Measurements from ENCODE around the gene SLC34A1. TPM values are rescaled to one million over a fixed set of nuclear protein-coding genes. Genes with fewer than 3 reads are reported as not detected.

The SLC34A1 gene
- total RNA-seq, 2 experiments from 2014 or later, result 0.35 to 0.63 TPM

DNA sequence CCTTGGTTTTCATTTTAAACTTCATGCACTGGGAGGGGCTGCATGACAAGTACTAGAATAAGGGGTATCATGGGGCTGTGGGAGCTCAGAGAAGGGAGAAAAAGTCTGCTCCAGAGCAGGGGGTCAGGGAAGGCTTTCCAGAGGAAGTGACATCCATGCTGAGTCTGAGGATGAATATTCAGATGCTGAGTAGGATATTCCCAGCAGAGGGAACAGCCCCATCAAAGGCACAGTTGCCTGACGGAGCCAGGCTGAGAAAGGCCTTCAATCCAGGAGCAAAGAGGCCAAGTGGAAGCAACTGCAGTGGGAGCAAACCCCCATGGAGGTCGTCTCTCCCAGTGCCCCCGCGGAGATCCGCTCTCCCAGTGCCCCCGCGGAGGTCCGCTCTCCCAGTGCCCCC is 11.8 kb downstream of the SLC34A1 start:
- TF ChIP-seq, protein P1, sequence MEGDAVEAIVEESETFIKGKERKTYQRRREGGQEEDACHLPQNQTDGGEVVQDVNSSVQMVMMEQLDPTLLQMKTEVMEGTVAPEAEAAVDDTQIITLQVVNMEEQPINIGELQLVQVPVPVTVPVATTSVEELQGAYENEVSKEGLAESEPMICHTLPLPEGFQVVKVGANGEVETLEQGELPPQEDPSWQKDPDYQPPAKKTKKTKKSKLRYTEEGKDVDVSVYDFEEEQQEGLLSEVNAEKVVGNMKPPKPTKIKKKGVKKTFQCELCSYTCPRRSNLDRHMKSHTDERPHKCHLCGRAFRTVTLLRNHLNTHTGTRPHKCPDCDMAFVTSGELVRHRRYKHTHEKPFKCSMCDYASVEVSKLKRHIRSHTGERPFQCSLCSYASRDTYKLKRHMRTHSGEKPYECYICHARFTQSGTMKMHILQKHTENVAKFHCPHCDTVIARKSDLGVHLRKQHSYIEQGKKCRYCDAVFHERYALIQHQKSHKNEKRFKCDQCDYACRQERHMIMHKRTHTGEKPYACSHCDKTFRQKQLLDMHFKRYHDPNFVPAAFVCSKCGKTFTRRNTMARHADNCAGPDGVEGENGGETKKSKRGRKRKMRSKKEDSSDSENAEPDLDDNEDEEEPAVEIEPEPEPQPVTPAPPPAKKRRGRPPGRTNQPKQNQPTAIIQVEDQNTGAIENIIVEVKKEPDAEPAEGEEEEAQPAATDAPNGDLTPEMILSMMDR (conservative IDR thresholded peaks at IDR 0.05; ENCODE audit: low read length), result no peak
- TF ChIP-seq EZH2phosphoT487 (IDR thresholded peaks at IDR 0.05; ENCODE audit: borderline replicate concordance, low read depth, low read length), result no peak
- H3K36me3 ChIP-seq (ENCODE audit: insufficient read depth, low read length), result no peaks in the 10 kb centered on the region
- H3K4me2 ChIP-seq (ENCODE audit: low read length), result no peak overlapping the region
- H3K9me2 ChIP-seq (ENCODE audit: insufficient read depth, low read length), result no peaks in the 10 kb centered on the region
- H3K4me1 ChIP-seq (ENCODE audit: insufficient read depth, low read length, poor library complexity, severe bottlenecking), result peaks cover 12% of the 10 kb centered on the region
- CTCF ChIA-PET (ENCODE audit: unreplicated experiment), result no interaction called here
- no peak overlapping the region for H3K27ac ChIP-seq (ENCODE audit: low read depth, low read length, poor library complexity, severe bottlenecking)
- no peaks in the 10 kb centered on the region for H3K9me3 ChIP-seq (ENCODE audit: low read length)
- H3K4me3 ChIP-seq (ENCODE audit: low read depth, low read length, poor library complexity, severe bottlenecking), result no peak overlapping the region
- no peak for DNase-seq (ENCODE audit: low spot score)
- intact Hi-C loops (cut with micrococcal nuclease; ENCODE audit: unreplicated experiment), result no loop called here
- no peaks in the 10 kb centered on the region for H4K20me1 ChIP-seq (ENCODE audit: insufficient read depth, low read length)
- no peak overlapping the region for H2AFZ ChIP-seq (ENCODE audit: low read length)
- POLR2A ChIA-PET, result no interaction called here
- no TSS peak for BruUV-seq (replicated peaks)
- no peaks in the 10 kb centered on the region for H3K79me2 ChIP-seq (ENCODE audit: insufficient read depth, low read depth, low read length)

DNA sequence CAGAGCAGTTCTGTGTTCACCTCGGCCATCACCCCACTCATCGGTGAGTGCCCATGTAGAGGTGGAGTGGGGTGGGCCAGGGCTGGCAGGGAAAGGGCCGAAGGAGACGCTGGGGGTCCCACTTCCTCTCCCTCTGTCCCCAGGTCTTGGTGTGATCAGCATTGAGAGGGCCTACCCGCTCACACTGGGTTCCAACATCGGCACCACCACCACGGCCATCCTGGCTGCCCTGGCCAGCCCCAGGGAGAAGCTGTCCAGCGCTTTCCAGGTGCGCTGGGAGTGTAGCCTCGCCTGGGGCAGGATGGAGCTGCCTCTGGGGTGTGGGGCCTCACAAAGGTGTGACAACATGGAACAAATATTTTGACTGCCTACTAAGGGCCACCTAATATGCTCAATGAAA is 12.6 kb downstream of the SLC34A1 start:
- TF ChIP-seq, protein P1 (conservative IDR thresholded peaks at IDR 0.05; ENCODE audit: low read length), result no peak
- no peak for TF ChIP-seq EZH2phosphoT487 (IDR thresholded peaks at IDR 0.05; ENCODE audit: borderline replicate concordance, low read depth, low read length)
- ChIA-PET POLR2A (no interaction called here), CTCF (ENCODE audit: unreplicated experiment) (no interaction called here)
- Histone ChIP-seq H2AFZ (ENCODE audit: low read length) (no peak overlapping the region), H3K79me2 (ENCODE audit: insufficient read depth, low read depth, low read length) (no peaks in the 10 kb centered on the region), H4K20me1 (ENCODE audit: insufficient read depth, low read length) (no peaks in the 10 kb centered on the region), H3K4me3 (ENCODE audit: low read depth, low read length, poor library complexity, severe bottlenecking) (no peak overlapping the region), H3K9me2 (ENCODE audit: insufficient read depth, low read length) (no peaks in the 10 kb centered on the region), H3K9me3 (ENCODE audit: low read length) (no peaks in the 10 kb centered on the region), H3K27ac (ENCODE audit: low read depth, low read length, poor library complexity, severe bottlenecking) (no peak overlapping the region), H3K4me1 (ENCODE audit: insufficient read depth, low read length, poor library complexity, severe bottlenecking) (peaks cover 11% of the 10 kb centered on the region), H3K4me2 (ENCODE audit: low read length) (no peak overlapping the region), H3K36me3 (ENCODE audit: insufficient read depth, low read length) (no peaks in the 10 kb centered on the region)
- DNase-seq (ENCODE audit: low spot score), result no peak
- BruUV-seq (replicated peaks), result no TSS peak
- intact Hi-C loops (cut with micrococcal nuclease; ENCODE audit: unreplicated experiment), result no loop called here

DNA sequence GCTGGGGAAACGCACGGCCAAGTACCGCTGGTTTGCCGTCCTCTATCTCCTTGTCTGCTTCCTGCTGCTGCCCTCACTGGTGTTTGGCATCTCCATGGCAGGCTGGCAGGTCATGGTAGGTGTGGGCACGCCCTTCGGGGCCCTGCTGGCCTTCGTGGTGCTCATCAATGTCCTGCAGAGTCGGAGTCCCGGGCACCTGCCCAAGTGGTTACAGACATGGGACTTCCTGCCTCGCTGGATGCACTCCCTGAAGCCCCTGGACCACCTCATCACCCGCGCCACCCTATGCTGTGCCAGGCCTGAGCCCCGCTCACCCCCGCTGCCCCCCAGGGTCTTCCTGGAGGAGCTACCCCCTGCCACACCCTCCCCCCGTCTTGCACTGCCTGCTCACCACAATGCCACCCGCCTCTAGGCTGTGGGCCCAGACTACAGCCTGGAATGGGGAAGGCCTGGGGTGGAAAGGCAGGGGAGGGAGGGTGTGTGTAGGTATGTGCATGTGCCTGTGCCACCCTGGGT is 13.7 kb downstream of the SLC34A1 start:
- Histone ChIP-seq H3K4me1 (ENCODE audit: insufficient read depth, low read length, poor library complexity, severe bottlenecking) (peaks cover 7% of the 10 kb centered on the region), H3K4me3 (ENCODE audit: low read depth, low read length, poor library complexity, severe bottlenecking) (no peak overlapping the region), H2AFZ (ENCODE audit: low read length) (no peak overlapping the region), H3K9me2 (ENCODE audit: insufficient read depth, low read length) (no peaks in the 10 kb centered on the region), H3K79me2 (ENCODE audit: insufficient read depth, low read depth, low read length) (no peaks in the 10 kb centered on the region), H3K36me3 (ENCODE audit: insufficient read depth, low read length) (no peaks in the 10 kb centered on the region), H3K9me3 (ENCODE audit: low read length) (no peaks in the 10 kb centered on the region), H4K20me1 (ENCODE audit: insufficient read depth, low read length) (no peaks in the 10 kb centered on the region), H3K27ac (ENCODE audit: low read depth, low read length, poor library complexity, severe bottlenecking) (no peak overlapping the region), H3K4me2 (ENCODE audit: low read length) (no peak overlapping the region)
- ChIA-PET CTCF (ENCODE audit: unreplicated experiment) (interaction anchor here (0.6 kb wide), 1 partner anchor 211 kb away, joined by 3 read pairs; no protein-coding TSS in a partner anchor), POLR2A (no interaction called here)
- no peak for DNase-seq (ENCODE audit: low spot score)
- BruUV-seq (replicated peaks), result no TSS peak
- TF ChIP-seq, protein P1 (conservative IDR thresholded peaks at IDR 0.05; ENCODE audit: low read length), result no peak
- TF ChIP-seq EZH2phosphoT487 (IDR thresholded peaks at IDR 0.05; ENCODE audit: borderline replicate concordance, low read depth, low read length), result no peak
- intact Hi-C loops (cut with micrococcal nuclease; ENCODE audit: unreplicated experiment), result no loop called here

Measured in OCI-LY7 (cell line).